Aorta (tissue), 5 donors: ENCODE measurements around the gene DENND5A. TPM values are rescaled to one million over a fixed set of nuclear protein-coding genes. Genes with fewer than 3 reads are reported as not detected.
"Not testable (repeated sequence)": the region's sequence is repeated elsewhere in the genome, so short reads cannot be mapped to it uniquely, and the experiment has no call there.

Source experiments
- ATAC-seq: fragments of 200-7000 bp; cut with Tn5 transposase; one replicate; pipeline ENCODE4 v1.9.1; 2022; ENCODE audit warnings: moderate library complexity; ENCODE audit not compliant: low FRiP score
- DNase-seq, 2 donors: peaks; one replicate each; pipeline ENCODE4 v3.0.0-alpha.2; 2020
- H3K27ac ChIP-seq, 2 donors: one replicate each; pipeline ENCODE4 v1.5.1; 2013; ENCODE audit warnings: low read length in 2 of 2, mild to moderate bottlenecking in 2 of 2, moderate library complexity in 2 of 2, control low read depth in 1 of 2, inconsistent platforms in 1 of 2, low read depth in 1 of 2
- H3K27me3 ChIP-seq, 2 donors: one replicate each; pipeline ENCODE4 v1.6.1; 2013; ENCODE audit warnings: control low read depth in 1 of 2, low read length in 1 of 2, mild to moderate bottlenecking in 1 of 2, moderate library complexity in 1 of 2; ENCODE audit not compliant: insufficient read depth in 2 of 2, control insufficient read depth in 1 of 2
- H3K36me3 ChIP-seq, 2 donors: one replicate each; pipeline ENCODE4 v1.6.1; 2013; ENCODE audit warnings: control low read depth in 1 of 2, low read length in 1 of 2, mild to moderate bottlenecking in 1 of 2; ENCODE audit not compliant: insufficient read depth in 2 of 2, control insufficient read depth in 1 of 2
- H3K4me1 ChIP-seq, 2 donors: one replicate each; pipeline ENCODE4 v1.6.1; 2013; ENCODE audit warnings: low read length in 2 of 2, control low read depth in 1 of 2, mild to moderate bottlenecking in 1 of 2, moderate library complexity in 1 of 2; ENCODE audit not compliant: insufficient read depth in 2 of 2, control insufficient read depth in 1 of 2
- H3K4me3 ChIP-seq, 2 donors: one replicate each; pipeline ENCODE4 v1.5.1; 2013; ENCODE audit warnings: low read length in 2 of 2, control low read depth in 1 of 2, mild to moderate bottlenecking in 1 of 2
- H3K9me3 ChIP-seq: one replicate; pipeline ENCODE4 v1.6.1; 2013; ENCODE audit warnings: mild to moderate bottlenecking, low read length; ENCODE audit not compliant: control insufficient read depth
- WGBS, 2 donors: extraction: QIAGEN DNeasy Blood & Tissue Kit; methylation state at CpG; one replicate each; pipeline ENCODE4 v1.1.7; 2013; 5-methylcytosine and 5-hydroxymethylcytosine counted together
- intact Hi-C, 2 donors: fragments of 100-400 bp; cut with DNase I; formaldehyde crosslinking; loops; one replicate each; pipeline versions ENCODE4 v1.14.2 to v1.15.0; 2022
- polyA plus RNA-seq, 2 donors: library from polyadenylated mRNA; stranded (reverse); fragments of 200-250 nt; gene quantifications; one replicate each; pipeline ENCODE4 v1.2.3, GENCODE V29; 2013
- total RNA-seq, 2 donors: library from RNA; stranded (reverse); fragmentation: NEBNext Ultra II Directional; extraction: Animal tissue kit (Norgen Biotek cat#: 25700); gene quantifications; one replicate each; pipeline ENCODE4 v1.2.1, GENCODE V29; 2021
- donor health status: healthy with polysubstance abuse.
- donor health status: Bipolar disorder and iron deficiency.
- donor health status: DM: no; HTN: no; CAD: no.
- donor health status: DM: no; HTN: no; CAD: no.
- donor health status: DM: yes; HTN: yes; CAD: no.

Gene DENND5A
- total and polyA plus RNA-seq, 4 donors, result 56.0 to 155 (median 96.1) TPM

GRCh38 chr11:9269492-9270013, 4.4 kb upstream of the DENND5A start:
- Histone ChIP-seq H3K9me3 (no peaks in the 10 kb centered on the region), H3K27ac (no peak overlapping the region), H3K36me3 (no peaks in the 10 kb centered on the region), H3K4me1 (no peaks in the 10 kb centered on the region), H3K4me3 (no peak overlapping the region), H3K27me3 (no peaks in the 10 kb centered on the region)
- DNase-seq (no peak), ATAC-seq (no peak)
- WGBS, 2 donors, result 89 to 94% methylated on average over 2 of the region's 2 CpGs
- intact Hi-C loops, result loop anchor here in 1 of 2 donors (10.0 kb wide), 1 partner anchor 95 kb away; no protein-coding TSS in a partner anchor

DNA sequence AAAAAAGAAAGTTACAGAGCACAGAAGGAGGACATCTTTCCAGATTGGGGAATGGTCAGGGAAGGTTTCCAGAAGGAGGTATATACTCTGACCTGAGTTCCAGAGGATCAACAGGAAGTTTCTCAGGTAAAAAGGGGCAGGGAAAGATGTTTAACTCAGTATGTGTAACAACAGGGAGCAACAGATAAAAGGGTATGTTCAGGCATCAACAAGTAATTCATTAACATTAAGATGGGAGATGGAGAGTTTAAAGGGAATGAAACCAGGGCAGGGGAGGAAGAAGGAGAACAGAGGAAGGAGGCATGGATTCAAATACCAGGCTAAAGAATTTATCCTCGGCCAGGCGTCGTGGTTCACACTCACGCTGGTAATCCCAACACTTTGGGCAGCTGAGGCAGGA, 2.5 kb upstream of the DENND5A start:
- 79 to 83% methylated on average over 4 of the region's 4 CpGs for WGBS, 2 donors
- DNase-seq (no peak), ATAC-seq (no peak)
- intact Hi-C loops, result loop anchor here in 1 of 2 donors (10.0 kb wide), 1 partner anchor 93 kb away; no protein-coding TSS in a partner anchor
- Histone ChIP-seq H3K36me3 (no peaks in the 10 kb centered on the region), H3K4me1 (no peaks in the 10 kb centered on the region), H3K9me3 (no peaks in the 10 kb centered on the region), H3K27me3 (no peaks in the 10 kb centered on the region), H3K27ac (no peak overlapping the region), H3K4me3 (no peak overlapping the region)

- WGBS, 2 donors, result 96 to 97% methylated on average over 8 of the region's 8 CpGs
- no peaks in the 10 kb centered on the region for H3K27me3 ChIP-seq
- H3K9me3 ChIP-seq, result no peaks in the 10 kb centered on the region
- DNase-seq (no peak), ATAC-seq (no peak)
- H3K27ac ChIP-seq, result no peak overlapping the region
- H3K4me3 ChIP-seq, result no peak overlapping the region
- intact Hi-C loops, result loop anchor here in 1 of 2 donors (10.0 kb wide), 1 partner anchor 92 kb away; no protein-coding TSS in a partner anchor
- no peaks in the 10 kb centered on the region for H3K4me1 ChIP-seq
- H3K36me3 ChIP-seq, result no peaks in the 10 kb centered on the region
These were observed 1.8 kb upstream of the DENND5A start for GRCh38 chr11:9266926-9267325.

- Histone ChIP-seq H3K4me3 (no peak overlapping the region), H3K9me3 (no peaks in the 10 kb centered on the region), H3K27me3 (no peaks in the 10 kb centered on the region), H3K4me1 (no peaks in the 10 kb centered on the region), H3K27ac (no peak overlapping the region), H3K36me3 (no peaks in the 10 kb centered on the region)
- intact Hi-C loops, result loop anchor here in 1 of 2 donors (10.0 kb wide), 1 partner anchor 91 kb away; no protein-coding TSS in a partner anchor
- no peak for DNase-seq
- 90% methylated on average over 13 of the region's 13 CpGs for WGBS, 2 donors
- ATAC-seq, result no peak
These were observed 1.1 kb upstream of the DENND5A start for GRCh38 chr11:9266132-9266736.

DNA sequence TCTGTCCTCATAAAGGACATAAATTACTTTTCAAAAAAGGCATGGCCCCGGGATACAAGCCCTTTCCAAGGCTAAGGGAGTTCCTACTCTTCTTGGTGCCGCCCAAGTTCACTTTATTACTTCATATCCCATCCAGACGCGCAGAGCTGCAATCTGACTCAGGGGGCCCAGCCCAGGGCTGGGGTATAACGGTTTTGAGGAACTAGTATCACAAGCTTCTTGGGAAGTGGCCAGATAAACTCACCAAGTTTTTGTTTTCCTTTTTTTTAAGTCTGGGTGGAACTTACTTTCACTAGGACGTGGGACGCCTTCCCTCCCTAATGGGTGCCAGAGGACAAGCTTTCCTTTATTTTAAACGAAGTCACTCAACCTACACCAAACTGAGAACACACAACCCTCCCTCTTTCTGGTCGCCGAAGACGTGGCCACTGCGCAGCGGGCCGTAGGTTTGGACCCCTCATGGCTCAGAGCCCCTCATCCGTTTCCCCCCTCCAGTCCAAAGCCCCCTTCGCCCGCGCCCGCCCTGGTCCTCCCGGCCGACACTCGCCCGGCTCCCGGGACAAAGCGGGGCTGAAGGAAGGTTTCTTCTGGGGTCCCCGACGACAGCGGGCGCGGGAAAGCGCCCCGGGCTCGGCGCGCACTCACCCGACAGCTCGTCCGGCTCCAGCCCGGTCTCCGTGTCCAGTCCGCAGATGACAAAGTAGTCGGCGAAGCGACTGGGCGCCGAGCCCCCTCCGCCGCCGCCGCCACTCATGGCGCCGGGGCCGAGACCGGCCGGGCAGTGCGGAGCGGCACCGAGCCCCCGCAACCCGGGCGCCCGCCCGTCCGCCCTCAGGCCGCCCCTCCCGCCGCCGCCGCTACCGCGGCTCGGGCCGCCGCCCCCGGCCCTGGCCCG, 587 bp downstream of the DENND5A start:
- H3K36me3 ChIP-seq, result no peaks in the 10 kb centered on the region
- intact Hi-C loops, result loop anchor here in 1 of 2 donors (5.0 to 10.0 kb wide), 2 partner anchors 90 to 243 kb away; no protein-coding TSS in a partner anchor
- H3K27ac ChIP-seq, result peak overlapping the region; percentile 84 to 98
- H3K27me3 ChIP-seq, result no peaks in the 10 kb centered on the region
- no peaks in the 10 kb centered on the region for H3K9me3 ChIP-seq
- peak overlapping the region; percentile 76 to 100 for H3K4me3 ChIP-seq
- DNase-seq (peak; percentile 84 to 86), ATAC-seq (peak; percentile 80)
- H3K4me1 ChIP-seq, result no peaks in the 10 kb centered on the region
- 1% methylated on average over 68 to 76 of the region's 76 CpGs for WGBS, 2 donors

- no peaks in the 10 kb centered on the region for H3K27me3 ChIP-seq
- 3 to 4% methylated on average over 8 of the region's 9 CpGs for WGBS, 2 donors
- H3K9me3 ChIP-seq, result no peaks in the 10 kb centered on the region
- ATAC-seq (peak; percentile 10), DNase-seq (no peak)
- H3K27ac ChIP-seq, result peak overlapping the region; percentile 84 to 98
- no peaks in the 10 kb centered on the region for H3K4me1 ChIP-seq
- intact Hi-C loops, result loop anchor here in 1 of 2 donors (5.0 to 10.0 kb wide), 2 partner anchors 89 to 243 kb away; no protein-coding TSS in a partner anchor
- peak overlapping the region; percentile 76 to 100 for H3K4me3 ChIP-seq
- H3K36me3 ChIP-seq, result no peaks in the 10 kb centered on the region
These were observed 1.3 kb downstream of the DENND5A start for GRCh38 chr11:9263840-9264315.

DNA sequence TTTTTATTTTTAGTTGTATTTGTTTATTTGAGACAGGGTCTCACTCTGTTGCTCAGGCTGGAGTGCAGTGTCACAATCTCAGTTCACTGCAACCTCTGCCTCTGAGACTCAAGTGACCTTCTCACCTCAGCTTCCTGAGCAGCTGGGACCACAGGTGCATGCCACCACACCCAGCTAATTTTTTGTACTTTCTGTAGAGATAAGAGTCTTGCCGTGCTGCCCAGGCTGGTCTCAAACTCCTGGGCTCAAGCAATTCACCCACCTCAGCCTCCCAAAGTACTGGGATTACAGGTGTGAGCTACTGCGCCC, 4.4 kb downstream of the DENND5A start:
- not testable (repeated sequence) for DNase-seq, ATAC-seq, H3K36me3 ChIP-seq, H3K4me1 ChIP-seq, H3K9me3 ChIP-seq, H3K4me3 ChIP-seq, H3K27me3 ChIP-seq, H3K27ac ChIP-seq
- intact Hi-C loops, result loop anchor here in 1 of 2 donors (5.0 to 10.0 kb wide), 2 partner anchors 86 to 247 kb away; no protein-coding TSS in a partner anchor
- WGBS, 2 donors, result 68 to 72% methylated on average over 2 of the region's 2 CpGs

DNA sequence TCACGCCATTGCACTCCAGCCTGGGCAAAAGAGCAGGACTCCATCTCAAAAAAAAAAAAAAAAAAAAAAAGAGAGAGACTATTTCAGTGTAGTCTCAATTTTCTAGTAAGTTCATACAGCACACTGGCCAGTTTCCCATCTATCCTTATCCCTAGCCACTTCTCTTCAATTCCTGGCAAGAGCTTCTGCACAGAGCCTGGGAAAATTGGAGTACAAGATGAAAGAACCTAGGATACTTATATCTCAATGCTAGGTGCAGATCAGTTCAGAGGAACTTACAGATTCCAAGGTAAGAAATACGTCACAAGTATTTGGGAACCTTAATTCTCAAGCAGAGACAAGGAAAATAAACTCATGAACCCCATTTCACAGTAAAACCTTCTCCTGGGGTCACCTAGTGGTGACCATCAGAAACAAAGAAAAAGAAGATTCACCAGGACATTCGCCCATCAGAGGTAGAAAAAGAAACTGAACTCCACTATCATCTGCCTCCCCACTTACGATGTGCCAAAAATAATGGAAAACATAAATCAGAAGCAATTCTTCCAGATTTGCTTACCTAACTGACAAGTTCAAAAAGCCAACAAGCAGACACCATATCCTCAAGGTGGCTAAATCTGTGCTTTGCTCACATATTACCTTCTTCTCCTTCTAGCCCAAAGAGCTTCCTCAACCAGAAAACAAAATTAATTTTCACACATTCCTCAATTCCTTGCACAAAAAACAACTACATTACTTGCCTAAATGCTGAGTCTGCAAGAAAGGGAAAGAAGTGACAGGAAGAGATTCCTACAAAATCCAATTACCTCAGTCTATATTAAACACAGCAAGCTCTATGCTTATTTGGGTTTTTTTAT, 4.9 kb downstream of the DENND5A start:
- no peaks in the 10 kb centered on the region for H3K9me3 ChIP-seq
- H3K4me1 ChIP-seq, result no peaks in the 10 kb centered on the region
- no peak overlapping the region for H3K4me3 ChIP-seq
- H3K27me3 ChIP-seq, result no peaks in the 10 kb centered on the region
- ATAC-seq (no peak), DNase-seq (no peak)
- 31 to 36% methylated on average over 4 of the region's 4 CpGs for WGBS, 2 donors
- no peaks in the 10 kb centered on the region for H3K36me3 ChIP-seq
- intact Hi-C loops, result loop anchor here in 1 of 2 donors (5.0 to 10.0 kb wide), 2 partner anchors 85 to 247 kb away; no protein-coding TSS in a partner anchor
- no peak overlapping the region for H3K27ac ChIP-seq
